Activated naive CD8-positive, alpha-beta T cell (primary cell): ENCODE measurements around the gene FSD1.
"Not testable (repeated sequence)": the region's sequence is repeated elsewhere in the genome, so short reads cannot be mapped to it uniquely, and the experiment has no call there.

Experiments
- H3K27ac Mint-ChIP-seq: one replicate; pipeline ENCODE4 v1.8.0; 2021; ENCODE audit warnings: mixed read lengths
- H3K27me3 Mint-ChIP-seq: one replicate; pipeline ENCODE4 v1.8.0; 2021; ENCODE audit warnings: mixed read lengths
- H3K36me3 Mint-ChIP-seq: one replicate; pipeline ENCODE4 v1.8.0; 2021; ENCODE audit warnings: mixed read lengths
- H3K4me1 Mint-ChIP-seq: one replicate; pipeline ENCODE4 v1.8.0; 2021; ENCODE audit warnings: low read depth, mixed read lengths
- H3K4me3 Mint-ChIP-seq: one replicate; pipeline ENCODE4 v1.8.0; 2021; ENCODE audit warnings: mild to moderate bottlenecking, mixed read lengths
- H3K9me3 Mint-ChIP-seq: one replicate; pipeline ENCODE4 v1.8.0; 2021; ENCODE audit warnings: low read depth, mixed read lengths

The FSD1 gene

DNA sequence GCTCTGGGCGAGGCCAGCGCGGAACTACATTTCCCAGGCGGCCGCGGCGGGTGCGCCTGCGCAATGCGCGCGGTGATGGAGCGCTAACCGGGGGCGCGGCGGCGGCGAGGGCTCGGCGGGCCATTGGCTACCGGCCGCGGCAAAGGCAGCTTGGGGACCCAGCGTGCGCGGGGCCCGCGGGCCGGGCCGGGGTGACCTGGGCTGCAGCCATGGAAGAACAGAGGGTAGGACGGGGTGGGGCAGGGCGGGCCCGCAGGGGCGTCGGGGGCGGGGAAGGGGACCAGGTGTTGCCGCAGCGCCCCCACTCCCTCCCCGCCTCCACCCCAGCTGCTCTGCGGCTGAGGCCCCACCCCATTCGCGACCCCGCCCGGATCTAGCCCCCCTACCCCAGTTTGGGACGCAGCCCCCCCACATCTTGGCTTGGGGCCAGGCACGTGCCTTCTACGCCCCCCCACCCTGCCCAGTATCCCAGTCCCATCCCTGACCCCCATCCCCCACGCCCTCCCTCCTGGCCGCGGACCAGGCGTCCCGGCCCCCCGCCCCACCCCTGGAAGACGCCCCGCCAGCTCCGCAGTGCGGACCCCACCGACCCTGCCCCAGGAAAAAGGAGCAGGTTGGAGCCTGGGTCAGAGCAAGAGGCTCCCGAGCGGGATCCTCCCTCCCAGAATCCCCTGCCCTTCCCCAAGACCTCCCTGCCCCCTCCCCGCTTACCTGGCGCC is at the start of gene FSD1:
TSS of gene FSD1 (plus strand) at position 61 of the 719 bp plus-strand sequence. CDS start at position 210, 149 bp downstream.
- Mint-ChIP-seq H3K9me3 (no peaks in the 10 kb centered on the region), H3K4me1 (peaks cover 29% of the 10 kb centered on the region), H3K4me3 (peak within 1 kb of the TSS; percentile 73), H3K27ac (peak within 1 kb of the TSS; percentile 22), H3K27me3 (no peaks in the 10 kb centered on the region), H3K36me3 (no peaks in the 10 kb centered on the region)

DNA sequence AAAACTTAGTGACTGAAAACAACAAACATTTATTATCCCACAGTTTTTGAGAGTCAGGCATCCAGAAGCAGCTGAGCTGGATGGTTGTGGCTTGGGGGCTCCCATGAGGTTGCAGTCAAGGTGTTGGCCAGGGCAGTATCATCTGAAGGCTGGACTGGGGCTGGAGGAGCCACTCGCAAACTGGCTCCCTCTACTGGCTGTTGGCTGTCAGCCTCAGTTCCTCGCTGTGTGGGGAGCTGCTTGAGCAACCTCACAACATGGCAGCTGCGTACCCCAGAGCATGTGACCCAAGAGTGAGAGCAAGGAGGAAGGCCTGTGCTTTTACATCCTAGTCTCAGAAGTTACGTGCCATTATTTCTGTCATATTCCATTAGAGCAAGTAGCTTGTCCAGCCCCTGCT is 47.8 kb upstream of the FSD1 start:
- no peak overlapping the region for H3K4me3 Mint-ChIP-seq
- no peaks in the 10 kb centered on the region for H3K9me3 Mint-ChIP-seq
- H3K36me3 Mint-ChIP-seq, result peaks cover 13% of the 10 kb centered on the region
- no peak overlapping the region for H3K27ac Mint-ChIP-seq
- H3K27me3 Mint-ChIP-seq, result no peaks in the 10 kb centered on the region
- H3K4me1 Mint-ChIP-seq, result peaks cover 2% of the 10 kb centered on the region

GRCh38 chr19:4257025-4257424 is 47.4 kb upstream of the FSD1 start:
- no peak overlapping the region for H3K4me3 Mint-ChIP-seq
- no peaks in the 10 kb centered on the region for H3K9me3 Mint-ChIP-seq
- H3K27ac Mint-ChIP-seq, result no peak overlapping the region
- peaks cover 13% of the 10 kb centered on the region for H3K36me3 Mint-ChIP-seq
- H3K4me1 Mint-ChIP-seq, result peaks cover 2% of the 10 kb centered on the region
- H3K27me3 Mint-ChIP-seq, result no peaks in the 10 kb centered on the region

- Mint-ChIP-seq H3K27me3 (no peaks in the 10 kb centered on the region), H3K36me3 (peaks cover 13% of the 10 kb centered on the region), H3K4me3 (no peak overlapping the region), H3K27ac (no peak overlapping the region), H3K4me1 (peaks cover 2% of the 10 kb centered on the region), H3K9me3 (no peaks in the 10 kb centered on the region)
Observed at GRCh38 chr19:4258181-4258580, 46.2 kb upstream of the FSD1 start.

- H3K36me3 Mint-ChIP-seq, result peaks cover 8% of the 10 kb centered on the region
- H3K27me3 Mint-ChIP-seq, result no peaks in the 10 kb centered on the region
- peaks cover 13% of the 10 kb centered on the region for H3K4me1 Mint-ChIP-seq
- H3K27ac Mint-ChIP-seq, result no peak overlapping the region
- H3K4me3 Mint-ChIP-seq, result no peak overlapping the region
- H3K9me3 Mint-ChIP-seq, result no peaks in the 10 kb centered on the region
Observed at GRCh38 chr19:4260613-4261191, 43.7 kb upstream of the FSD1 start.

DNA sequence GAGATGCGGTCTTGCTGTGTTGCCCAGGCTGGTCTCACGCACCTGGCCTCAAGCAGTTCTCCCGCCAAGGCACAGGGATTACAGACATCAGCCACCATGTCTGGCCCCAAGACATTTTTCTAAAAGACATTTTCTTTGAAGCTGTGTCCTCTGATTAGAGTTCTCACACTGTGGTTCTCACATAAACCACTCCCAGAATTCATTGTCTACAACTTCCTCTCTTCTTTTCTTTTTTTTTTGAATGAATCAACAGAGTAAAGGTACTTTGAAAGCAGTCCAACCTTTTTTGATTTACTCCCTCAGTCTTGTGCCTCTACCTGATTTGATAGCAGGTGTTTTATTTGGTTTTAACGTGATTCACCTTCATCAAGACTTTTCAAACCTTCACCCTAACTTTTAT is 39.6 kb upstream of the FSD1 start:
- peak overlapping the region; percentile 83 for H3K27ac Mint-ChIP-seq
- no peaks in the 10 kb centered on the region for H3K27me3 Mint-ChIP-seq
- peaks cover 22% of the 10 kb centered on the region for H3K4me1 Mint-ChIP-seq
- no peaks in the 10 kb centered on the region for H3K9me3 Mint-ChIP-seq
- H3K36me3 Mint-ChIP-seq, result peaks cover 9% of the 10 kb centered on the region
- H3K4me3 Mint-ChIP-seq, result peak overlapping the region; percentile 13

DNA sequence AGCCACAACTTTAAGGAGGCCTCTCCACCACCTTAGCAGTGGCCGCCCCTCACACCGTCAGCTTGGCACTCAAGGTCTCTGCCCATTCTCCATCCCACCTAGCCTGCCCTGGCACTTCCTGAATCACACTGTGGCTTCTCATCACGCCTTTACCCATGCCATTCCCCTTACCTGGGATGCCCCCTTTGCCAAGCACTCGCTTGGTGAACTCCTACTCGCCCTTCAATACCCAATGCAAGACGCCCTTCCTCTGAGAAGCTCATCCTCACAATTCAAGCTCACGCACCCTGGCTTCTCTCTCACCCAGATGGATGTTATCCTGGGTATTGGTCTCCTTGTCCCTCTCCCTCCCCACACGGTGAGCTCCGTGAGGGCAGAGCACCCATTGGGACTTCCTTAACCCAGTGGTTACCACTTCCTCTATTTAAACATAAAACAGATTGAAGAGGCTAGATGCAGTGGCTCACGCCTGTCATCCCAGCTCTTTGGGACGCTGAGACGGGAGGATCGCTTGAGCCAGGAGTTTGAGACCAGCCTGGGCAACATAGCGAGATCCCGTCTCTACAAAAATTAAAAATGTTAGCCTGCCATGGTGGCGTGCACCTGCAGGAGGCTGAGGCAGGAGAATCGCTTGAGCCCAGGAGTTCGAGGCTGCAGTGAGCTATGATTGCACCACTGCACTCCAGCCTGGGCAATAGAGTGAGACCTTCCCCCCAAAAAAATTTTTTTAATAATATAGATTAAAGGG is 38.0 kb upstream of the FSD1 start:
- Mint-ChIP-seq H3K4me1 (peaks cover 22% of the 10 kb centered on the region), H3K36me3 (peaks cover 7% of the 10 kb centered on the region), H3K27ac (peak overlapping the region; percentile 70), H3K4me3 (no peak overlapping the region), H3K27me3 (no peaks in the 10 kb centered on the region), H3K9me3 (no peaks in the 10 kb centered on the region)

- H3K9me3 Mint-ChIP-seq, result no peaks in the 10 kb centered on the region
- no peaks in the 10 kb centered on the region for H3K27me3 Mint-ChIP-seq
- H3K36me3 Mint-ChIP-seq, result peaks cover 7% of the 10 kb centered on the region
- peak overlapping the region; percentile 35 for H3K27ac Mint-ChIP-seq
- H3K4me3 Mint-ChIP-seq, result no peak overlapping the region
- peaks cover 22% of the 10 kb centered on the region for H3K4me1 Mint-ChIP-seq
Observed at GRCh38 chr19:4267101-4267900, 37.1 kb upstream of the FSD1 start.

DNA sequence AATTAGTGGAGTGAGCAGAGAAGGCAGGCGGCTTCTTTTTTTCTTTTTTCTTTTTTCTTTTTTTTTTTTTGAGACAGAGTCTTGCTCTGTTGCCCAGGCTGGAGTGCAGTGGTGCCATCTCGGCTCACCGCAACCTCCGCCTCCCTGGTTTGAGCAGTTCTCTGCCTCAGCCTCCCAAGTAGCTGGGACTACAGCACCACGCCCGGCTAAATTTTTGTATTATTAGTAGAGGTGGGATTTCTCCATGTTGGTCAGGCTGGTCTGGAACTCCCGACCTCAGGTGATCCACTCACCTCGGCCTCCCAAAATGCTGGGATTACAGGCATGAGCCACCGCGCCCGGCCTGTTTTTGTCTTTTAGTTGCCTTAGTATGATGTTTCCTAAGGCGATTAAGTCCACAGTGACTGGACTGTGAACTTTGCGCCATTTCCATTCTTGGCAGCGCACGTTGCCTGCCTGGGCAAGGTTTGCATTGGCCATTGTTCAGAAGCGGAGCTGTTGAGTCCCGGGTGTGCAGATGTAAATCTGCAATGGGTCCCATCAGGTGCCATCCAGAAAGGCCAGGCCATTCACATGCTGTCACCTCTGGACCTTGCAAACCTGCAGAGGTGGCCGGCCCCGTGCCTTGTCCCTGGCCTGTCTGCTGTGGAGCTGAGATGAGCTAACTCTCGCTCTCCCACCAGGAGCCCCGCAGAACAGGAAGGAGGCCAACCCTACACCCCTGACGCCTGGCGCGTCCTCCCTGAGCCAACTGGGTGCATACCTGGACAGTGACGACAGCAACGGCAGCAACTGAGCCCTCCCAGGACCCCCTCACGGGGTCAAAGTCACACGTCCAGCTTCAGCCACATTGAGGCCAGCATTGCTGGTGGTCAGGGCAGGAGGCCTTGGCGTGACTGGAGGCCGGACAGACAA is 36.2 kb upstream of the FSD1 start:
- H3K27ac Mint-ChIP-seq, result no peak overlapping the region
- H3K4me1 Mint-ChIP-seq, result peaks cover 22% of the 10 kb centered on the region
- no peaks in the 10 kb centered on the region for H3K9me3 Mint-ChIP-seq
- no peaks in the 10 kb centered on the region for H3K27me3 Mint-ChIP-seq
- H3K36me3 Mint-ChIP-seq, result peaks cover 7% of the 10 kb centered on the region
- no peak overlapping the region for H3K4me3 Mint-ChIP-seq

DNA sequence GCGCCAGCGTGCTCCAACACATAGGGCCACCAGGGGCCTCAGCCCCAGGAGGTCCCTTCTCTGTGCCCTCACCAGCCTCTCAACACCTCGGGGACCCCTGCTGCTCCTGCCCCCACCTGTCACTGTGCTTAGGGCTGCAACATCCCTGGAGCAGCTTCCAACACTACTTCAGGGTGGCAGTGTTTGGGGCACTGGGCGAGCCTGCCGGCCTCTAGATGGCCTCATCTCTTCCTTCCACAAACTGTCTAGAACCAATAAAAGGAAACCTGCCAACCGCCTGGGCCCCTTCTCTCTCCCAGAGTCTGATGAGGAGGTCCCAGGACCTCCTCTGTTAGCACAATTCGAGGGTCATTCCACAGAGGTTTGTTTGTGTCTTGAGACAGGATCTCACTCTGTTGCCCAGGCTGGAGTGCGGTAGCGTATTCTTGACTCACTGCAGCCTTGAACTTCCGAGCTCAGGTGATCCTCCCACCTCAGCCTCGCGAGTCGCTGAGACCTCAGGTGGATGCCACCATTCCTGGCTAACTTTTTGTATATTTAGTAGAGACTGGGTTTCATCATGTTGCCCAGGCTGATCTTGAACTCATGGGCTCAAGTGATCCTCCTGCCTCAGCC is 35.5 kb upstream of the FSD1 start:
- Mint-ChIP-seq H3K27ac (no peak overlapping the region), H3K4me3 (no peak overlapping the region), H3K9me3 (no peaks in the 10 kb centered on the region), H3K4me1 (peaks cover 19% of the 10 kb centered on the region), H3K36me3 (peaks cover 7% of the 10 kb centered on the region), H3K27me3 (no peaks in the 10 kb centered on the region)

DNA sequence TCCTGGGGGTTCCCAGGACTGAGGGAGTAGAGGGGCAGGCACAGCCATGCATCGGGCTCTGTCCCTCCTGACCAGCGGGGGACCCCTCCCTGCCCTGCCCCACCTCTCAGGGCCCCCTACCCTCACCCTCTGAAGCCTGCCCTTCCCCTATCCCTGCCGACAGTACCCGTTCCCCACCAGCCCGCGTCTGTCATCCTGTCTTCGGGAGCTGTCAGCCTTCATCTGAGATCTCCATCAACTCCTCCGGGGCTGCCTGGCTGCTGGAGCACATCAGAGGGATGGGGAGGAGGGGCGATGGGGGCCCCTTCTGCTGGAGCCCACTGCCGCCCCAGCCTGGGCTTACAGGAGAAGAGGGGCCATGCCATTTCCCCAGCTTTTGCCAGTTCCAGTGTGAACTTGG is 31.5 kb upstream of the FSD1 start:
- H3K27ac Mint-ChIP-seq, result no peak overlapping the region
- peaks cover 2% of the 10 kb centered on the region for H3K4me1 Mint-ChIP-seq
- no peak overlapping the region for H3K4me3 Mint-ChIP-seq
- no peaks in the 10 kb centered on the region for H3K27me3 Mint-ChIP-seq
- no peaks in the 10 kb centered on the region for H3K9me3 Mint-ChIP-seq
- no peaks in the 10 kb centered on the region for H3K36me3 Mint-ChIP-seq

- not testable (repeated sequence) for H3K9me3 Mint-ChIP-seq, H3K36me3 Mint-ChIP-seq, H3K4me3 Mint-ChIP-seq, H3K27ac Mint-ChIP-seq, H3K4me1 Mint-ChIP-seq, H3K27me3 Mint-ChIP-seq
Observed at GRCh38 chr19:4274321-4274686, 30.1 kb upstream of the FSD1 start.

DNA sequence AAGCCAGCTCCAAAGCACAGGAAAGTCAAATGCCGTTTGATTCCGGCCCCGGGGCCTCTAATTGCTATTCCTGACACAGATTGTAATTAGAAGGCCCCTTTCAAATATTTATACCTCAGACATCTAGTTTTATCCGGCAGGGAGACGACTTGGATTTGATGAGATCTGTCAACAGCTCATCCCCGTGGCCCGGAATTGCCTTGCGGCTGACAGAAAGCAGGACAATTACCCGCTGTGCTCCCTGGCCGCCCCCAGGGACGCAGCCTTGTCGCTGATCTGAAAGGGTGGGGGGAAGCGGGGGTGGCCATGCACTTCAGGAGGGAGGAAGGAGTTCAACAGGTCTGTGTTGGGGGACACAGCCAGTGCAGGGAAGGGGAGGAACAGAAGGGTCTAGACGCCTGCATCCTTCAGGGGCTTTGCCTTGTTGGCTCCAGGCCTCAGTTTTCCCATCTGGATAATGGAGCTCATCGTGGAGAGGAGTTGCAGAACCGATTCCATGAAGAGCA is 27.2 kb upstream of the FSD1 start:
- Mint-ChIP-seq H3K27ac (no peak overlapping the region), H3K9me3 (no peaks in the 10 kb centered on the region), H3K4me3 (no peak overlapping the region), H3K27me3 (peaks cover 3% of the 10 kb centered on the region), H3K4me1 (peaks cover 7% of the 10 kb centered on the region), H3K36me3 (no peaks in the 10 kb centered on the region)

DNA sequence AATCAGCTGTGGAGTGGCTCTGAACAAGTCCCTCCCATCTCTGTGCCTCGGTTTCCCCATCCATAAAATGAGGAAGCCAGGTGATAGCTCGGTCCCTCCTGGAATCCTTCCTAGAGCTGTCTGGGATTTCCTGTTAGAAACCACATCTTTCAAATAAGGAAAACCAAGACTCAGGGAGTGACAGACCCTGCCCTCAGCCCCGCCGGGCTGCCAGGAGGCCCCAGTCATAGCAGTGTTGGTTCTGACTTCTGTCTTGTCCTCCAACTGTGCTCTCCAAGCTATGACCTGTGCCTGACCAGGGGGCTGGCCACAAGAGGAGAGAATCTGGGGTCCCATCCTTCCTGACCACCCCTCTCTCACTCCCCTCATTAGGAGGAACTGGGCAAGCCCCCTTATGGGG is 26.4 kb upstream of the FSD1 start:
- no peak overlapping the region for H3K4me3 Mint-ChIP-seq
- H3K36me3 Mint-ChIP-seq, result no peaks in the 10 kb centered on the region
- peaks cover 7% of the 10 kb centered on the region for H3K4me1 Mint-ChIP-seq
- peaks cover 3% of the 10 kb centered on the region for H3K27me3 Mint-ChIP-seq
- H3K27ac Mint-ChIP-seq, result no peak overlapping the region
- H3K9me3 Mint-ChIP-seq, result no peaks in the 10 kb centered on the region
